AG08395 (cell line): Measurements from ENCODE around the gene ANKS1A.

Experiments used
- DNase-seq: peaks from one replicate; pipeline ENCODE4 v3.0.0; 2012; ENCODE audit warnings: mixed read lengths, low spot score

ANKS1A gene

DNA sequence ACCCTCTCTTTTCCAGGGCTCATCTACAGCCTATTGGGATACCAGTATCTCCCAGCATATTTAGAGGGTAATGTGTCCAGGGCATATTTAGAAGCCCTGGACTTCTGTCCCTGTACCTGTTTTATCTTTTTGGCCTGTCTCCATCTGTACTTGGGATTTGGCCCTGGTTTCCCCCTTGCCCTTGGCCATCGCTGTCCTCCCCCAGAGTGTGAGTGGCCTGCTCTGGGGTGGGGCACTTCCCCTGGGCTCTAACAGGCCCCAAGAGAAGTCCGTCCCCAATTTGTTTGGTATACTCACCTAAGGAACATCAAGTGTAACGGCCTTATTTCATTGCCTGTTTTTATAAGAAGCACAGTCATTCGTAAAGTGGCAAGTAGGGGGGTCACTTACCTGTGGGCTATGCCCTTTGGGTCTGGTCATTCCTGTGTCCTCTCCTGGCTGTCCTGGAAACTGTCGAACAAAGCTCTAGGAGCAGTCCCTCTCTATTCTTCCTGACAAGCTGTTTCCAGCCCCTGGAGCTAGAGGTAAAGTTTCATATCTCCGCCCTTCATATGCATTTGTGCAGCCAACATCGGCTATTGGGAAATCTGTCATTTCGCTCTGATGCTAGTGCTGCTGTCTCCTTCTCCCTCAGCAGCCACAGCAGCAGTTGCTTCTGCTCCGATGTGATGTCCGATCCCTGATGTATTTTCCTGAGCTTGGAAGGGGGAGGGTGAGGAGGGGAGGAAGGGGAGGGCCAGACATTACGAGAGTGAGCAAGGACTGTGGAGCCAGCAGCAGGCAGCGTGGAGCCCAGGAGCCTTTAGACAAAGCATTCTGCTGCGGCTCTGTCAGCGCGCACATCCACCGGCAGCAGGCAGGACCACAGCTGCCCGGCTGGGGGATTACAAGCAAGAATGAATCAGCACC, 168.6 kb downstream of the ANKS1A start:
- no peak for DNase-seq

DNA sequence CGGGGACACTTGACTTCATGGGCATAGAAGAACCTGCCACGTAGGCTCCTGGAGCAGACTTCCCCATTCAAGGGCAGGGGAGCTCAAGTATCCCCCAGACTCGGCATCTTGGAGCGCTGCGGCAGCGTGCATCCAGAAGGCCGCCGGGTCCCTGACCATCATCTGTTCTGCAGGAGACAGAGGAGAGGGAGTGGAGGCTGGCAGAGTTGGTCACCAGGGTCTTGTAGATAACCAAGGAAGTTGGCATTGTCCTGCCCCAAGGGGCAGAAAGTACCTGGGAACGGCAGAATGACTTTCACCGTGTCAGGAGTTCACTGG, 169.3 kb downstream of the ANKS1A start:
- no peak for DNase-seq

DNA sequence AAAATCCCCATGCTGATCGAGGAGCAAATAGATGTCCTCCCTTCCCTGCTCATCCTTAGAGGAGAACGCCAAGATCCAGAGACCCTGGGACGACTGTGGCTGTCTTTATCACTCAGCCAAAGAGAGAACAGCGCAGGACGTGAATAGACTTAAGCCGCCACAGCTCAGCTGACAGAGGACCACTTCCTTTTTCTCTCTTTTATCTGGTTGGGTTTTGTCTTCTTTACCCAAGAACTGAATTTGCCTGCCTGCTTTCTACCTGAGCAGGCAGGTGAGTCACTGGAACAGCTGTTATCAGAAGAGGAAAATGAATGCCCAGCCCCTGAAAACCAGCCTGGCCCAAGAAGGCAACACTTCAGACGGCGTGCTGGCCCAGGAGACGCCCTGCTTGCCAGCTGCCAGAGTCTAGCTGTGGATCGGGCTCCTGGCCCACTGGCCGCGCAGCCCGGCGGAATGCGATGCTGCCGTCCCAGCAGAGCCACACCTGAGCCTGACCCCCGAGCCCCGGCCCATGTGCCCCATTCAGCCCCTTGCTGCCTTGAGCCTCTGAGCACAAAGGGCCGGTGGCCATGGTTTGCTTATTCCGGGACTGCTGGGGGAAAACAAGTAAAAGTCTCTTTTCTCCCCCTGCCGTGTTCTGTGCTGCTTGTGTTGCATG, 169.9 kb downstream of the ANKS1A start:
- DNase-seq, result no peak

DNA sequence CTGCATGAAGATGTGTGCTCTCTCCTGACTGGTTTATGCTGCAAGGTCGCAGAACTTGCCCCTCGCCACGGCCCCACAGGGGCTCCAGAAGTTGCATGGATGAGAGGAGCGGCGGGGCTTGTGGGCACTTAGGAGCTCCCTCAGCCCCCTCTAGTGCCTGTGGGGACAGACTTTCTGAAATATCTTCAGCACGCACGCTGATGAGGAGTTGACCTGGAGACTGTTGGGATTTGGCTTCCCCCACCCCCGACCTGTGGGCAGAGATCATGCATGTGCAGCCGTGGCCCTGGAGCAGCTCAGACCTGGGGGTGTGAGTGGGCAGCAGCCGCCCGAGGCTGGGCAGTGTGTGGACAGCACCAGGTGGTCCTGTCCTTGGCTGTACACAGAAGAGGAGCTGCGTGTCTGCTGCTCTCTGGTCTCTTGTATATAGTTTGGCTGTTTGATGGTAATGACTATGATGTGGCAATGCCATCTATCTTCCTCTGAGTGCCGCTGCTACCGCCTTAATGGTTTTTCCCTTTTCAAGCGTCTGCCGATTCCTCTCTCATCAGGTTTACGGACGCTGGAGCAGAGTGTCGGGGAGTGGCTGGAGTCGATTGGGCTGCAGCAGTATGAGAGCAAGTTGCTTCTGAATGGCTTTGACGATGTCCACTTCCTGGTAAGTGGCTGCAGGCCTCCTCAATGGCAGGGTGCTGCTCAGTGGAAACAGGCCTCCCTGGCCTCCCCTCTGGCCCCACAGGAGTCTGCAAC, 170.7 kb downstream of the ANKS1A start:
- no peak for DNase-seq

DNA sequence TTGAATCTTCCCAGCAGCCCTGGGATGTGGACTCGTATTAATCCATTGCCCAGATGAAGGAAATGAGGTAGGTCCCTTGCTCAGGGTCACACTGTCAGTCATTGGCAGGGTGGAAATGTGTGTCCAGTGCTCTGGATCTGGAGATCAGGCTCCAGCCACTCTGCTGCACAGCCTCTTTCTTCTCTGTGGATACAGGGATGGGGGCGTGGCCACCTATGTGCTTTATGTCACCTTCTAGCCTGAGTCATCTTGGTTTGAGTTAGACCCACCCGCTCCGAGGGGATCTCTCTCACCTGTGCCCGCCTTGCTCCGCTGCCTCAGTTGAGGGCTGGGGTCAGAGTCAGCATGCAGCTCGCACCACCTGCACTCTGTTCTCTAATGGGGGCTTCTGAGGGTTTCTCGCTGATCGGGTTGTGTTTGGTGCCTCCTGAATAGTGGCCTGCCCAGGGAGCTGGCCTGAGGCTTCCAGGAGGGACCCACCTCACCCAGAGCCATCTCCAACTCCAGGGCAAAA, 172.1 kb downstream of the ANKS1A start:
- no peak for DNase-seq

DNA sequence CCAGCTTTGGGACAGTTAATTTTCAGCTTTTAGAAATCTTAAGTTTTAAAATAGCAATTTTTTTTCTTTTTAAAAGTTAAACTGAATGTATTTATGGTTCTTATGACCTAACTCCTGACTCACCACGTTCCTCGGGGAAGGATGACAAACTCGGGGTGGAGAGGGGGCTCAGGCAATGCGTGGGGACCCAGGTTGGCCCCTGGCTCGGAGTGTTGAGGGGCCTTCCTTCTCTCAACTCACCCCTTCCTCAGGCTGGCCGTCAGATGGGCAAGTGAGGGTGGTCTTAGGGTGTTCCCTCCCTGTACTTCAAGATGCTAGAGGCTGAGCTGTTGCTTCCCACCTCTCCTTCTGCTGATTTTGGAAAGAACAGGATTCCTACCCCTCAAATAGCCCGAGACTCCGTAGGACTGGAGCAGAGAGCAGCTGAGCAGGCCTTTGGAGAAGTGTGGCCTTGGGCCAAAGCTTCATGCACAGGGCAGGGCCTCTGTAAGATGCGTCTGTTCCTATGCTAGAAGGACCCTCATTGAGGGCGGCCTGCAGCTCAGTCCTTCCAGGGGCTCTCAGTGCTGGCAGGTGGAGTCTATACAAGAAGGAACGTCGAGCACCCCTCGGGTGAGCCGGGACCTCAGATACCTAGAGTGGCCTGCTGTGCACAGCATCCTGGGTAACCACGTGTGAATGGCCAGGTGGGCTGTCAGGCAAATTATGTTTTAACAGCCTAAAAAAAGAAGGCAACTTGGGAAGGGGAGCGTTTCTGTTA, 172.8 kb downstream of the ANKS1A start:
- no peak for DNase-seq

DNA sequence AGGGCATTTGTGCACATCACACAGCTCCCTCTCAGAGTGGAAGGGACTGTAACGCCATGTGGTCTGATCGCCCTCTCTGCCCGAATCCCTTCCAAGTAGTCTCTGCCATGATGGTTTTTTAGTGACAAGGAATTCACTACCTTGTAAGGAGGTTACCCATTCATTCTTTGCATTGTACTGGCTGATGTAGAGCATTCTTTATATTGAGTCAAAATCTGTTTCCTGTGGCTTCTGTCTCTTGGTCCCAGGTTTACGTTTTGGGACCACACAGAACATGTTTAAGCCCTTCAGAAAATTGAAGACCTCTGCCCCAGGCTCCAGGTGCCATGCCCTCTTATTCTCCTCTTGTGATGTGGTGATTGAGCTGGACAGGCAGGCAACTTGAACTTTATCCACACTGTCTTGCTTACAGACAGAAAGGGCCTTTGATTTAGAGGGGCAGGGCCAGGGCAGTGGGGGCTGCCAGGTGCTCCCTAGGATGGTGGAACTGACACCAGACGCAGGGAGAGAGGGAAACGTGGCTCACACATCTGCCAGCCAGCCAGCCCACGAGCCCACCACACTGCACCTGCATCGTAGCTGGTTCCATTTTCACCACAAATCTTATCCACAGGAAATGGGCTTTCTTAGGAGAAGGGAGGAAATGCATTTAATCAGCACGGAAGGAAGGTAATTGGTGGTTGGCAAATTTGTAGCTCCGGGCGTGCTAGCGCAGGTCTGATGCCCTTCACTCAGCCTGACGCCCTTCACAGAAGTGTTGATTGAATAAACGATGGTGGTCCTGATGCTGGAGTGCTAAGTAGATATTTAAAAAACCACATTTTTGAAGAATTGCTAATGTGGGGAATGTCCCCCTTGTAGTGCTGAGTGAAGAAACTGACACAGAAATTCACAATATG, 173.9 kb downstream of the ANKS1A start:
- DNase-seq, result no peak

DNA sequence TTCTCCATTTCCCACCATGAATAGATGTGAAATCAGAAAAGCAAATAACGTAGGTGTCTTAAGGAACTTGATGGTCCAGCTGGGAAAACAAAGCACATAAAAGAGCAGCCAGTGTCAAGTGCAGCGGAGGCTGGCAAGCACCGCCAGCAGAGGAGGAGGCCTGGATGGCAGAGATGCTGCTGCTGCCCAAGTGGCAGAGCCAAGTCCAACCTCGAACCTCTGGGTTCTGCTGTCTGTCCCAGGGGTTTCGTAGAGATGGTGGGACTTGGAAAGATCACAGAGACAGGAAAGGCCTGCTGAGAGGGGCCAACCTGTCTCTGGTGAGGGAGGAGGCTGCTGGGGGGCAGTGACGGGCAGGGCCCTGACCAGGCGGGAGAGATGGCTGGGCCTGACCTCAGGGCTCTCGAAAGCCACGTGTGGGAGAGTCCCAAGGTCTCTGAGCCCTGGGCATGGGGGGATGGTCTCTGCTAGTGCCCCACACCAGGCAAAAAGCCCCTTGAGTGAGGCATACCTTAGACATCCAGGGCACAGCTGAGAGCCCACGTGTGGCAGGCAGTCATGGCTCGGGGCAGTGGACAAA, 174.7 kb downstream of the ANKS1A start:
- DNase-seq, result no peak

DNA sequence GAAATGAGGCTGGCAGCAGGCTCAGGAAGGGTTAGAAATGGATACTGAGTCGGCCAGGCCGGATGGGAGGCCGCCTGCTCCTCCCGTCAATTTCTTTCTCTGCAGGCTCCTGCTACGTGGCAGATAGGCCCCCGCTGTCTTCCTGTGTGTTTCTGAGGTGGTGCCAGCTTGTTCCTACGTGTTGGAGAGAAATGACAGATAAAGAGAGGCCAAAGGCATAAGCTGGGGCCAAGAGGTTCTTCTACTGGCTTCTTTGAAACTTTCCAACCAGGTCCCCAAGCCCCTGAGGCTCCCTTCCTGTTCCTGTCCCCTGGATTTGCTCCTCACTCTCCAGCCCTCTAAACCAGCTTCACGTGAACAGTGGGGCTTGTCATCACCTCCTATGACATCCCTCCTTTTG, 175.2 kb downstream of the ANKS1A start:
- DNase-seq, result no peak

DNA sequence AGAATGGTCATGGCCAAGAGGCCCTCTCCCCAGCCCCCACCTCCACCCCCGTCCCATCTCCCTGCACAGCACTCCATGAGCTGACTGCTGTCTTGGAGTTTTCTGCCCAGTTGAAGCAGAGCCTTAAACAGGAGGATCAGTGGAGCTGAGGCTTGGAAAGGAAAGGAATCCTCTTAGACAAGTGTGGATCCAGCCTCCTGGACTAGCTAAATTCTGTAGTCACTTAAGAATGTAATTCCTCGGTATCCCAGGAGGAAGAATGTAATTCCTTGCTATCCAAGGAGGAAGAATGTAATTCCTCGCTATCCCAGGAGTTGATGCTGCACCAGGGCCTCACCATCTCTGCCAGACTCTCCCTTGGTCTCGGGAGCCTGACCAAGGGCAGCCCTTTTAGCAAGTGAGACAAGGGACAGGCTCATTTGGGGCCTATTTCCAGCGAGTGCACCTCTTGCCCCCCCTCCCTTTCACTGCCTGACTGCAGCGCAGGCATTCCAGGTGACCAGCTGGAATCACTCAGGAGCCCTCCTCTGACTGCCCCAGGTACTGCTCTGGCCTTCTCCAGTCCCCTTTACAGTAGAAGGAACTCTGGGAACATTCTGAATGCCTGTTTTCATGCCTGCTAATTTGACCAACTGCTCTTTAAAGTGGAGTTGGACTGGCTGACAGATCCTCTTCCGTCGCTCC, 175.8 kb downstream of the ANKS1A start:
- no peak for DNase-seq

DNA sequence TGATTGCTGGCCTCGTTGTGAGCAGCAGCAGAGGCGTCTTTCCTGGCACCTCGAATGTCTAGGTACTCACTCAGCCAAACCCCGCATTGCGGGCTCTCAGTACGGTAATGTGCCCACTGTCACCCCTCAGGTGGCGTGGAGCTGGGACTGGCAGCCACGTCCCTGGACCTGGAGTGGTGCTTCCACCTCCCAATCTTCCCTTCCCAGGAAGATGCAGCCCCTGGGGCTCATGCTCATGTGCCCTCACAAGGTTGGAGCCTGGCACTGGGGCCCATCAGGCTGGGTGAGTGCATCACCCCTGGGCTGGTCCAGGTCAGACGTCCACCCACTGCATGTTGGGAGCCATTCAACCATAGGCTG, 176.4 kb downstream of the ANKS1A start:
- DNase-seq, result no peak

DNA sequence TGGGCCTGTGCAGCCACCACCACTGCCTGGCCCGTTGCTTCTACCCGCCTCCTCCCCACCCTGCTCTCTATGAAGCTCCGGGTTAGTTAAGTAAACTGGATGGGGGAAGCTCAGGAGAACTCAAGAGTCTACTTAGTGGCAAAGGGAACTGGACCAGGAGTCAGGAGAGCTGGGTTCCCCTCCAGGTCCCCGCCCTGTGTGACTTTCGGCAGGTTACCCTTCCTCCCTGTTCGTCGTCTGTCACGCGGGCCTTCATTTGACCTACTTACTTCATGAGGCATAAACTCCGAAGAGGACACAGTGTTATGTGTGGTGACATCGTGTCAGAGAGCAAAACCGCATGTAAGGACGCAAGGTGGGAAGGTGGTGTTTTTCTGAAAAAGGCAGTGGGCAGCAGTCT, 176.8 kb downstream of the ANKS1A start:
- no peak for DNase-seq

DNA sequence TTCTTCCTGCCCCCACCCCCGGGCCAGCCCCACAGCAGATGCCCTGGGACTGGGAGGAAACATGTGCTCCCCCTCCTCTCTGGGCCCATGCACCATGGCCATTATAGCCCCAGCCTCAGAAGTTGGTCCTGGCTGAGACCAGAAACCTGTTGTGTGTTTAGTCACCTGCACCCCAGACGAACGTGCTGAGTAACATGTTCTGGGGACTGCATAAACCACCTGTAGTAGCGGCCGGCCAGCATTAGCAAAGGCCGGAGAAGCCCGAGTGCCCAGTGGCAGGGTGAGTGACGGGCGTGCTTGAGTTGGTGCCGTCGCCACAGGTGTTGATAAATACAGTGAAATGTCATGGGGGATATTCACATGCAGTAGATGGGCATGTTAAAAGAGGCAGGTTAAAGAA, 178.2 kb downstream of the ANKS1A start:
- no peak for DNase-seq

DNA sequence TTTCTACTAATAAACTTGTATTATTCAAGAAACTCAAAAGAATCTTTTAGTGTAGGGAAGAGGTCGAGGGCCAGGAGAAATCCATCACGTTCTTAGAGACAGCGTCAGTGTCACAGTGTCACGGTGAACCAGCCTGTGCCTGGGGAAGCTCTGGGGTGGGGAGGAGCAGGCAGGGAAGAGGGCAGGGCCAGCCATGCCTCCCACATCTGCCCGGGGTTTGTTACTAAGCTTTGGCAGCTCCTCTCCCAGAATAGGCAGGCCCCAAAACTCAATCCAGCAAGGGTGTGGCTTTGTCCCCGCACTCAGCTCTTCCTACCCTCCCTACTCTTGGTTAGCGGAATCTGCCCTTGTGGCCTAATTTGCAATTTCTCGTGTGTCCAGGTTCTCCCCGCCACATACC, 179.2 kb downstream of the ANKS1A start:
- DNase-seq, result no peak

DNA sequence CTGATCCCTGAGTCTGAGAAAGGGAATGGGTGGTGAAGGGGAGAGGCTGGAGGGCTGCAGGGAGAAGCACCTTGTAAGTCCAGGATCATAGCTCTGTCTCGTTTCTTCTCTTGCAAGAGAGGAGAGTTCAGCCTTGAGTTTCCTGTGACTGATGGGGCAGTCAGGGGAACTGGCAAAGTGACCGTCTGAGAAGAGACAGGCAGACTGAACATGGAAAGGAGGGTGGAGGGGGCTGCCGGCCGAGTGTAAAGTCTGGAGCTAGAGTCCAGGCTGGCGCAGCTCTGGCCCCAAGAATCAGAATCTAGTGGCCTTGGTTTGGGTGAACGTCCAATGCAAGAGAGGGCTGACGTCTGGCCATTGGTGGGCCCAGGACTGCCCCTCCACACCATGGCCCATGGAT, 179.6 kb downstream of the ANKS1A start:
- no peak for DNase-seq

DNA sequence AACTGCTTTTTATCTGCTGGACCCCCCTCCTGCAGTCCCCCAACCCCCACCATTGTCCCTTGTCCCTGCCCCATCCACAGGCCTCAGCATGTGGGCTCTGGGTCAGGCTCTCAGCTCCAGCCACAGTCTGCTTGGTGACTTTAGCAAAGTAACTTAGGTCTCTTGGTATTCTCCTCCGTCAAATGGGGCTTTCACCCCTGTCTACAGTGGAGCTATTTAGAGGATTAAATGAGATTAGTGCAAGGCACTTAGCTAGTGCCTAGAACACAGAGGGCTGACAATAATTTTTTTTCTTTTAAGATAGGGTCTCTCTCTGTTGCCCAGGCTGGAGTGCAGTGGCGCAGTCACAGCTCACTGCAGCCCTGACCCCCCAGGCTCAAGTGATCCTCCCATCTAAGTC, 180.2 kb downstream of the ANKS1A start:
- no peak for DNase-seq

DNA sequence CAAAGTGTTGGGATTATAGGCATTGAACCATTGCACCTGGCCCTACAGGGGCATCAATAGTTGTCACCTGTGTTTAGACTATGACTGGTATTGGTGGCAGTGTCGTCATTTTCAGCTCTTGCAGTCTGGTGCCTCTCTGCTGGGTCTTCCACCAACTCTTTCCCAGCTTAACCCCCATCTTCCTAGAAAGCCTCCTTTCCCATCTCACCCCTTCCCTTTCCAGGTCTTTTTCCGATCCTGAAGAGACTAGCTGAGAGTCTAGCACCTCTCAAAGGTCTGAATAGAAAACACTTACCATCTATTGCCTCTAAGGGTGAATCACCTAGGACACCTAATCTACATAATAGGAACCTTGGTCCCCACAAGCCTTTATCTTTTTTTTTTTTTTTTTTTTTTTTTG, 181.1 kb downstream of the ANKS1A start:
- no peak for DNase-seq

DNA sequence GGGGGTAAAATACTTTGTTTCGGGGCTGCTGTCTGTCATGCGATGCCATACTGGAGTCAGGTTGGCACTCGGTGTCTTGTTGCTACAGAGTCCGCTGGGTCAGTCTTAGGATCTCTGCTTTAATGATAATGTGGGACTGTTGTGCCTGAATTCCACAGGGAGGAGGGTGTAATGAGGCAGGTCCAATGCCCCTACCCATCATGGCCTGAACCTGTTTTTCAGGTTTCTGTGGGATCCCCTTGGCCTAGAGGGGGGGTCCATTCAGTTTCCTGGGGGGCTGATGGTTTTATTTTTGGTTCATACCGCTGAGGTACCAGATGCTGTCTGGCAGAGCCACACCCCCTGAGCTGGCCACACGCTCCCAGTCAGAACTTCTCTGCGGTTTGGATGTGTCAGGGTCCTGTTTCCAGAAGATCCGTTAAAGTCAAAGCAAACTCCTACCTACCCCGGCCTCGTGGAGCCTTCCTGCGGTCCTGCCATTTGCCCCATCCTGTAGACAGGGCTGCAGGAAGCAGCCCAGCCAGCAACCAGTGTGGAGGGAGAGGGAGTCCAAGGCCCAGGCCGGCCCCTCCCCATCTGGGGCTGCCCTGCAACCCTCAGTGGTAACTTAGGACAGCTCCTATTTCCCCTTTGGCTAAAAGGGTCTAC, 182.4 kb downstream of the ANKS1A start:
- DNase-seq, result no peak

DNA sequence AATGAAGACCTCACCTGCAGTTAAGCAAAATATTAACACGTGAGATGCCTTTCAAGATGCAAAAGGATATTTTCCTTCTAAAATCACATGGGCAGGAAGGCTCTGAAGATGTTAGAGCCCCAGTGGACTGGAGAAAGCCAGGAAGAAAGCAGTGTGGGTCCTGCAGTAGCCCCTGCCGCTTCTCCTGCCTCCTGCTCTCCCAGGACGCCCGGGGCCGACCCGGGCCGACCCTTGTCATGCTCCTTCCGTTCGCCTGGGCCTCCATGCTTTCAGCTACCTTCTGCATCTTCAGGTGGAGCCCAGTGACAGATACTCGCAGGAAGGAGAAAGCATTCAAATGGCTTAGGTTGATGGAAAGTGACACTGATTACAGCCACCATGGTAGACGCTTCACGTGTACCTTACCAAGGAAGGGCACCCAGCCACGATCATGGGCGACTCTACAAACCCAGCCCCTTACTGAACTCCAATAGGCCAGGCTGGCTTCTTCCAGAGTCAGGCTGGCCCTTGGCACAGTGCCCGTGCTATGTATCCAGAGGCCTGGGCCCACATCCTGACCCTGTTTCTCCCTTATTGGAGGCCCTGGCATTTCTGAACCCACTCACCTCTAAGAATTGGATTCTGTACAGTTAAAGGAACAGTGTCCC, 183.1 kb downstream of the ANKS1A start:
- no peak for DNase-seq
